Neural progenitor cell (in vitro differentiated cells): Measurements from ENCODE around the gene SCNN1B. TPM values are rescaled to one million over a fixed set of nuclear protein-coding genes. Genes with fewer than 3 reads are reported as not detected.

Experiments
- DNase-seq: peaks from one replicate; pipeline ENCODE4 v3.0.0-alpha.2; 2016; ENCODE audit warnings: low spot score
- H2AFZ ChIP-seq: fragments of 200-600 bp; sonication (generic); replicated peaks from 2 replicates; pipeline ENCODE4 v1.6.1; 2016; ENCODE audit warnings: antibody characterized with exemption
- H3F3A ChIP-seq: fragments of 200-600 bp; sonication (generic); 2 replicates; pipeline ENCODE4 v1.6.1; 2016; ENCODE audit warnings: antibody characterized with exemption, low read depth
- H3K27ac ChIP-seq: fragments of 200-600 bp; sonication (generic); 2 replicates; pipeline ENCODE4 v1.5.1; 2016; ENCODE audit warnings: mild to moderate bottlenecking
- H3K27me3 ChIP-seq: fragments of 200-600 bp; sonication (generic); 2 replicates; pipeline ENCODE4 v1.6.1; 2016; ENCODE audit warnings: mild to moderate bottlenecking, moderate library complexity
- H3K36me3 ChIP-seq: fragments of 200-600 bp; sonication (generic); 2 replicates; pipeline ENCODE4 v1.5.1; 2016
- H3K4me1 ChIP-seq: fragments of 200-600 bp; sonication (generic); 2 replicates; pipeline ENCODE4 v1.6.1; 2016; ENCODE audit warnings: mixed run types
- H3K4me2 ChIP-seq: fragments of 200-600 bp; sonication (generic); 2 replicates; pipeline ENCODE4 v1.6.1; 2016
- H3K4me3 ChIP-seq: fragments of 200-600 bp; sonication (generic); 2 replicates; pipeline ENCODE4 v1.5.1; 2016
- H3K79me2 ChIP-seq: fragments of 200-600 bp; sonication (generic); 2 replicates; pipeline ENCODE4 v1.6.1; 2016; ENCODE audit warnings: low read depth
- H3K9ac ChIP-seq: fragments of 200-600 bp; sonication (generic); 2 replicates; pipeline ENCODE4 v1.6.1; 2016
- H3K9me3 ChIP-seq: fragments of 200-600 bp; sonication (generic); 2 replicates; pipeline ENCODE4 v1.5.1; 2016; ENCODE audit warnings: low read depth
- H4K20me1 ChIP-seq: fragments of 200-600 bp; sonication (generic); 2 replicates; pipeline ENCODE4 v1.6.1; 2016; ENCODE audit warnings: low read depth
- H3K27ac Mint-ChIP-seq: 3 replicates; pipeline ENCODE4 v1.8.0; 2021; ENCODE audit warnings: mixed read lengths
- H3K27me3 Mint-ChIP-seq: 2 replicates; pipeline ENCODE4 v1.8.0; 2022; ENCODE audit warnings: low read depth, mild to moderate bottlenecking, inconsistent platforms, moderate library complexity, mixed read lengths; ENCODE audit not compliant: insufficient read depth
- H3K36me3 Mint-ChIP-seq: 3 replicates; pipeline ENCODE4 v1.8.0; 2021; ENCODE audit warnings: mixed read lengths
- H3K4me1 Mint-ChIP-seq: 3 replicates; pipeline ENCODE4 v1.8.0; 2021; ENCODE audit warnings: mixed read lengths
- H3K4me3 Mint-ChIP-seq: 3 replicates; pipeline ENCODE4 v1.8.0; 2021; ENCODE audit warnings: mild to moderate bottlenecking, moderate library complexity, mixed read lengths
- H3K9me3 Mint-ChIP-seq: 3 replicates; pipeline ENCODE4 v1.8.0; 2020; ENCODE audit warnings: mixed read lengths
- EZH2 ChIP-seq: fragments of 200-600 bp; sonication (generic); IDR thresholded peaks from 2 replicates; pipeline ENCODE4 v1.6.1; 2017; ENCODE audit warnings: antibody characterized with exemption, mild to moderate bottlenecking, moderate library complexity
- EZH2phosphoT487 ChIP-seq: fragments of 200-600 bp; sonication (generic); IDR thresholded peaks from 2 replicates; pipeline ENCODE4 v1.6.1; 2017; ENCODE audit warnings: antibody characterized with exemption
- total RNA-seq: library from RNA; depleted of rRNA; stranded (reverse); fragments of >200 nt; gene quantifications from 2 replicates; pipeline ENCODE4 v1.2.3, GENCODE V29; 2015; ENCODE audit warnings: low replicate concordance
- TF ChIP-seq, protein P1 (sequence below): fragments of 200-600 bp; sonication (generic); IDR thresholded peaks from 2 replicates; pipeline ENCODE4 v1.5.1; 2017; ENCODE audit warnings: antibody characterized with exemption, mild to moderate bottlenecking

The SCNN1B gene
- total RNA-seq, 1 donor from 2014 or later = not detected

- no peaks in the 10 kb centered on the region for H3K36me3 Mint-ChIP-seq
- DNase-seq = no peak
- no peak overlapping the region for H3K4me3 ChIP-seq
- H3K4me1 Mint-ChIP-seq = no peaks in the 10 kb centered on the region
- H3K4me2 ChIP-seq = no peak overlapping the region
- no peaks in the 10 kb centered on the region for H3K79me2 ChIP-seq
- H3K27me3 ChIP-seq = no peaks in the 10 kb centered on the region
- TF ChIP-seq EZH2phosphoT487 (no peak), EZH2 (no peak)
- TF ChIP-seq, protein P1, sequence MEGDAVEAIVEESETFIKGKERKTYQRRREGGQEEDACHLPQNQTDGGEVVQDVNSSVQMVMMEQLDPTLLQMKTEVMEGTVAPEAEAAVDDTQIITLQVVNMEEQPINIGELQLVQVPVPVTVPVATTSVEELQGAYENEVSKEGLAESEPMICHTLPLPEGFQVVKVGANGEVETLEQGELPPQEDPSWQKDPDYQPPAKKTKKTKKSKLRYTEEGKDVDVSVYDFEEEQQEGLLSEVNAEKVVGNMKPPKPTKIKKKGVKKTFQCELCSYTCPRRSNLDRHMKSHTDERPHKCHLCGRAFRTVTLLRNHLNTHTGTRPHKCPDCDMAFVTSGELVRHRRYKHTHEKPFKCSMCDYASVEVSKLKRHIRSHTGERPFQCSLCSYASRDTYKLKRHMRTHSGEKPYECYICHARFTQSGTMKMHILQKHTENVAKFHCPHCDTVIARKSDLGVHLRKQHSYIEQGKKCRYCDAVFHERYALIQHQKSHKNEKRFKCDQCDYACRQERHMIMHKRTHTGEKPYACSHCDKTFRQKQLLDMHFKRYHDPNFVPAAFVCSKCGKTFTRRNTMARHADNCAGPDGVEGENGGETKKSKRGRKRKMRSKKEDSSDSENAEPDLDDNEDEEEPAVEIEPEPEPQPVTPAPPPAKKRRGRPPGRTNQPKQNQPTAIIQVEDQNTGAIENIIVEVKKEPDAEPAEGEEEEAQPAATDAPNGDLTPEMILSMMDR = no peak
- no peaks in the 10 kb centered on the region for H4K20me1 ChIP-seq
- no peaks in the 10 kb centered on the region for H3K36me3 ChIP-seq
- H3F3A ChIP-seq = peaks cover 3% of the 10 kb centered on the region
- H2AFZ ChIP-seq = no peak overlapping the region
- no peak overlapping the region for H3K27ac ChIP-seq
- H3K27ac Mint-ChIP-seq = no peak overlapping the region
- H3K9me3 ChIP-seq = no peaks in the 10 kb centered on the region
- no peaks in the 10 kb centered on the region for H3K4me1 ChIP-seq
- peaks cover 2% of the 10 kb centered on the region for H3K27me3 Mint-ChIP-seq
- peaks cover 4% of the 10 kb centered on the region for H3K9me3 Mint-ChIP-seq
- no peak overlapping the region for H3K9ac ChIP-seq
- no peak overlapping the region for H3K4me3 Mint-ChIP-seq
Observed at GRCh38 chr16:23255000-23255399, 47.1 kb upstream of the SCNN1B start.

DNA sequence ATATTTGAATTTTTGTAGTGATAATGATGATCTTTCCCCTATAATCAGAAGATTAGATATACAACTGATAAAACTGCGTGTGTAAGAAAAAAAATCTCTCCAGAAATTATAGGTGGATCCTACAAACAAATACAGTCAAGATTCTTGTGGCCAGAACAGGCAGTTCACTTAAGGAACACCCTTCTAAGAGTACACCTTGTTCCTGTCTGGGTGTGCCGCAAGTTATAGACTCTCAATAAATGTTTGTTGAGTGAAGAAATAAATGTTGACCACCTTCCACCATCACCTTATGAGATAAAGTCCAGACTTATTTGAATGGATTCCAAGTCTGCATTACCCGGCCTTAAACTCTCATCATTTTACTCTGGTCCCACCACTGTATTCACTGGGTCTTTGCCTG, 45.7 kb upstream of the SCNN1B start:
- H3K27ac ChIP-seq = no peak overlapping the region
- no peaks in the 10 kb centered on the region for H3K79me2 ChIP-seq
- no peaks in the 10 kb centered on the region for H4K20me1 ChIP-seq
- H3K27me3 Mint-ChIP-seq = peaks cover 2% of the 10 kb centered on the region
- no peak overlapping the region for H3K9ac ChIP-seq
- H3K27ac Mint-ChIP-seq = no peak overlapping the region
- no peak overlapping the region for H3K4me2 ChIP-seq
- H3K36me3 Mint-ChIP-seq = no peaks in the 10 kb centered on the region
- H3K27me3 ChIP-seq = no peaks in the 10 kb centered on the region
- H3K4me3 ChIP-seq = no peak overlapping the region
- peaks cover 3% of the 10 kb centered on the region for H3F3A ChIP-seq
- TF ChIP-seq EZH2 (no peak), EZH2phosphoT487 (no peak)
- TF ChIP-seq, protein P1 = no peak
- H3K9me3 ChIP-seq = no peaks in the 10 kb centered on the region
- peaks cover 2% of the 10 kb centered on the region for H3K9me3 Mint-ChIP-seq
- DNase-seq = no peak
- H3K36me3 ChIP-seq = no peaks in the 10 kb centered on the region
- H3K4me1 Mint-ChIP-seq = no peaks in the 10 kb centered on the region
- no peak overlapping the region for H3K4me3 Mint-ChIP-seq
- H2AFZ ChIP-seq = no peak overlapping the region
- H3K4me1 ChIP-seq = no peaks in the 10 kb centered on the region

DNA sequence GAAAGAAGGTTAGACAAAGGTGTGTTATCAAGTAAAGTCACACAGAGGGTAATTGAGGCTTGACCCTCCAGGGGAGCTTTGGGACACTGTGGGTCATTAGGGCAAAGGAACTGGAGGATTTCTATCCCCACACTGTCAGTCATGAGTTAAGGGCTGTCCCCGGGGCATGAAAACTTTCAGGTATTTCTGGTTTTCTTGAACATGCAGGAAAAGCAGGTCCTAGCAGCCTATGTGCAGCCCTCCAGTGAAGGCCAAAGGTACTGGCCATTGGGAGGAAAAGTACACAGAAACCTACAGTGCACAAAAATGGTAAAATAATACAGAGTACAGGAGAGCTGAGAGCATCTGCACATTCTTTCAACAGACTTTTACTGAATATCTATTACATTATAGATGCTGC, 44.4 kb upstream of the SCNN1B start:
- H2AFZ ChIP-seq = no peak overlapping the region
- H3K9me3 Mint-ChIP-seq = peaks cover 2% of the 10 kb centered on the region
- no peaks in the 10 kb centered on the region for H3K36me3 ChIP-seq
- H3K4me1 ChIP-seq = no peaks in the 10 kb centered on the region
- no peak overlapping the region for H3K4me2 ChIP-seq
- H3K4me3 Mint-ChIP-seq = no peak overlapping the region
- no peaks in the 10 kb centered on the region for H4K20me1 ChIP-seq
- no peak overlapping the region for H3K27ac Mint-ChIP-seq
- H3K36me3 Mint-ChIP-seq = no peaks in the 10 kb centered on the region
- TF ChIP-seq, protein P1 = no peak
- TF ChIP-seq EZH2phosphoT487 (no peak), EZH2 (no peak)
- H3K27me3 ChIP-seq = no peaks in the 10 kb centered on the region
- no peaks in the 10 kb centered on the region for H3K9me3 ChIP-seq
- H3K27me3 Mint-ChIP-seq = peaks cover 2% of the 10 kb centered on the region
- H3F3A ChIP-seq = peaks cover 3% of the 10 kb centered on the region
- no peak overlapping the region for H3K4me3 ChIP-seq
- no peak overlapping the region for H3K9ac ChIP-seq
- DNase-seq = no peak
- no peaks in the 10 kb centered on the region for H3K4me1 Mint-ChIP-seq
- H3K79me2 ChIP-seq = no peaks in the 10 kb centered on the region
- H3K27ac ChIP-seq = no peak overlapping the region

DNA sequence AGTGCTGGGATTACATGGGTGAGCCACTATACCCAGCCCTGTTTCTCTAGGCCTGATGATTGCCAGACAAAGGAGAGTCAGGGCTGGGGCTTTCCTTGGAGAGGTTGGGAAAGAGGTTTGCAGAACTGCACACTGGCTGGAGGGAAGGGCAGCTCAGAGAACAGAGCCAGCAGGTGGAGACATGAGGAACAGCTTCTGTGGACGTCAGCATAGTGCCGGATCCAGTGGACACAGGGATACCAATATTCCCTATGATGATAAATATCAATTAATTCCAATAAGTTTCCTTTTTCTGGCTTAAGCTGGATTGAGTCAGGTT, 43.2 kb upstream of the SCNN1B start:
- no peak overlapping the region for H3K27ac Mint-ChIP-seq
- H3K36me3 Mint-ChIP-seq = no peaks in the 10 kb centered on the region
- no peak overlapping the region for H3K4me3 Mint-ChIP-seq
- Histone ChIP-seq H3K4me1 (no peaks in the 10 kb centered on the region), H3K4me3 (no peak overlapping the region), H3K36me3 (no peaks in the 10 kb centered on the region), H4K20me1 (no peaks in the 10 kb centered on the region), H3F3A (no peaks in the 10 kb centered on the region), H3K9ac (no peak overlapping the region), H3K27me3 (no peaks in the 10 kb centered on the region), H3K79me2 (no peaks in the 10 kb centered on the region), H3K4me2 (no peak overlapping the region), H2AFZ (no peak overlapping the region), H3K27ac (no peak overlapping the region), H3K9me3 (no peaks in the 10 kb centered on the region)
- no peak for TF ChIP-seq EZH2
- no peak for TF ChIP-seq EZH2phosphoT487
- TF ChIP-seq, protein P1 = no peak
- peaks cover 3% of the 10 kb centered on the region for H3K27me3 Mint-ChIP-seq
- no peak for DNase-seq
- no peaks in the 10 kb centered on the region for H3K4me1 Mint-ChIP-seq
- peaks cover 2% of the 10 kb centered on the region for H3K9me3 Mint-ChIP-seq
